Measurements from ENCODE around the gene ITPR2.

- no peak for TF ChIP-seq TARDBP (IDR thresholded peaks at IDR 0.05)
- no peak for TF ChIP-seq ELF4 (IDR thresholded peaks at IDR 0.05)
- TF ChIP-seq FOXK2 (IDR thresholded peaks at IDR 0.05), result no peak
- TF ChIP-seq SP1 (IDR thresholded peaks at IDR 0.05), result no peak
- TF ChIP-seq ARNT (IDR thresholded peaks at IDR 0.05), result no peak
- no peak for TF ChIP-seq BHLHE40 (IDR thresholded peaks at IDR 0.05; ENCODE audit: borderline replicate concordance)
- no peak for TF ChIP-seq NFRKB (IDR thresholded peaks at IDR 0.05)
These were observed 286.3 kb downstream of the ITPR2 start for GRCh38 chr12:26546535-26547314.
